HPDE6-E6E7 (cell line): Measurements from ENCODE around the gene PLAU.

Source experiments
- DNase-seq: peaks from one replicate; pipeline ENCODE4 v3.0.0; 2011; ENCODE audit warnings: missing footprints; ENCODE audit errors: extremely low spot score

PLAU gene

DNA sequence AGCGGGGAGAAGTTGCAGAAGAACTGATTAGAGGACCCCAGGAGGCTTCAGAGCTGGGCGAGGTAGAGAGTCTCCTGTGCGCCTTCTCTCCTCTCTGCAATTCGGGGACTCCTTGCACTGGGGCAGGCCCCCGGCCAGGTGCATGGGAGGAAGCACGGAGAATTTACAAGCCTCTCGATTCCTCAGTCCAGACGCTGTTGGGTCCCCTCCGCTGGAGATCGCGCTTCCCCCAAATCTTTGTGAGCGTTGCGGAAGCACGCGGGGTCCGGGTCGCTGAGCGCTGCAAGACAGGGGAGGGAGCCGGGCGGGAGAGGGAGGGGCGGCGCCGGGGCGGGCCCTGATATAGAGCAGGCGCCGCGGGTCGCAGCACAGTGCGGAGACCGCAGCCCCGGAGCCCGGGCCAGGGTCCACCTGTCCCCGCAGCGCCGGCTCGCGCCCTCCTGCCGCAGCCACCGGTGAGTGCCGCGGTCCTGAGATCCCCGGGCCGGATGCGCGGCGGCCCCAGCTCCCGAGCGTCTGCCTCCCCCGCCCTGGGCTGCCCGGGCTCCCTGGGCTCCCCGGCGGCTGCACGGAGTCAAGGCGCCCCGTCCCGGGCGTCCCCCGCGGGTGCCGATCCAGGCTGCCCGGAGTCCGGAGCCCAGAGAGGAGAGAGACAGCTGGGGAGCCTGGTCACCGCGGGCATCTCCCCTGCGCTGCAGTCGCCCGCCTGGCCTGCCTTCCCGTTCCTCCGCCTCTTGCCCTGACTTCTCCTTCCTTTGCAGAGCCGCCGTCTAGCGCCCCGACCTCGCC lies at the start of gene PLAU:
Gene PLAU, plus strand, starts transcription at position 369 of the 789 bp plus-strand sequence. CDS start 424 bp downstream, outside the sequence.
- DNase-seq, result no peak

- no peak for DNase-seq
Observed at GRCh38 chr10:73862011-73862410, 48.9 kb upstream of the PLAU start.

GRCh38 chr10:73863039-73863817 lies 47.7 kb upstream of the PLAU start:
- DNase-seq, result no peak

DNA sequence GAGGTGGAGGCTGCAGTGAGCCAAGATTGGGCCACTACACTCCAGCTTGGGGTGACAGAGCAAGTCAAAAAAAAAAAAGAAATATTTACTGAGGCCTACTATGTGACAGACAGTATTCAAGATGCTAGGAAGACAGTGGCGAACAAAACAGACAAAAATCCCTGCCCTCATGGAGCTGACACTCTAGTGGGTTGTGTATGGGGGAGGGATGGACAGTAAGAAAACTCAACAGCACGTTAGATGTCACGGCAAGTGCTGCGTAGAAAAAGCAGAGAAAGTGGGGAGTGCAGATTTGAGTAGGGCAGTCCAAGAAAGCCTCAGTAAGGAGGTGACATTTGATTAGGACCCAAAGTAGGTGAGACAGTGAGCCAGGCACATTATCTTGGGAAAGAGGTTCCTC lies 46.7 kb upstream of the PLAU start:
- DNase-seq, result no peak

DNA sequence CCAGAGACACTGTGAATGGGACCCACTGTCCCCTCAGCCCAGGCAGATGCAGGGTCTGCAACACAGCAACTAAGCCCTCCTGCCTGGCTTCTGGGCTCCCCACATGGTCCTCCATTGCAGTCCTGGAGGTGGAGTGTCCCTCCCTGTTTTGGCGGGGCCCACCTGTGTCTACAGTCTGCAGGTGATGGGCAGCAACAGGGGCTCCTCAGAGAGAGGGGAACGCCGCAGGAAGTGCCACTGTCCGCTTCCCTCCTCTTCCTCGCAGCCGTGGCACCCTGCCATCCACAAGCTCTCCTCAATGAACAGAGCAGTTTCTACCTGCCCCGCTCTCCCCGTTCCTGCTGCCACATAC lies 45.8 kb upstream of the PLAU start:
- no peak for DNase-seq

DNA sequence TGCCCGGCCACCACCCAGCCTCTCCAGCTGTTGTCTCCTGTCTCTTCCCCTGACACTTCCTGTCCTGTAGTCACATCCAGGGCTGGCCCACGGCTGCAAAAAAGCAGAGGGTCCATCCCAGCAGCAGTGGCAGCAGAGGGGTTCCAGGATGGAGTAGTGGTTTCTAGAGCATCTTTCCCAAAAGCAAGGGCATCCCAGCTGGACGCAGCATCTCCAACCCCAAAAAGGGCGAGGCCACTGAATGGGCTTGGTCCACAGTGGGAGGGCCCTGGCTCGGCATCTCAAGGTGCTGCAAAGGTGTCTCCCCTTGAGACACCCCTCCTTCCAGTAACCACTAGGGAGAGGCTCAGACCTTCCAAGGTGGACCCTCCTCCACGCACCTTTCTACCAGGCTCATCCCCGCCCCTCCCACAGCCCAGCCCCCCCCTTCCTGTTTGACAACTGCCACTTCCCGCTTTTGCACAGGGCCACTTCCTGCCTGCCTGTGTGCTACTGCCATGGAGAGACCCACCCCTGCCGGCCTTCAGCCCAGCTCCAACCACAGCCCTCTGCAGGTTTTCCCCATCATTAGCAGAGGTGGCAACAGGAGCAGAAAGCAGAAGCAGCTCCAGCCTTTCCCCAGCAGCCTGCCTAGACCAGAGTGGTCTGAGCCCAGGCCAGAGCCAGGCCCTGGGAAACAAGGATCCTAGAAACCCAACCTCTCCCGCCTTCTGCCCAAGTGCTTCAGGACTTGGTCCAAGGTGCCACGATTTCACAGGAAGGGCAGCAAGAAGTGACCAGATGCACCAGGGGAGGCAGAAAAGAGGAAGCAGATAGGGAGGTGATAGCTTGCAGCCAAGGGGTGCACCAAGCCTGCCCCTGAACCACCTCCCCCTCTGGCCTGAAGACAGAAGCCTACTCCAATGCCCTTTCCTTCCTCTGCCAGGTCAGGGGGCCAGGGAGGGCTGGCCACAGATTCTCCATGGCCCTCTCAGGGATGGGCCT lies 45.2 kb upstream of the PLAU start:
- no peak for DNase-seq

- no peak for DNase-seq
Observed at GRCh38 chr10:73866621-73867020, 44.3 kb upstream of the PLAU start.

DNA sequence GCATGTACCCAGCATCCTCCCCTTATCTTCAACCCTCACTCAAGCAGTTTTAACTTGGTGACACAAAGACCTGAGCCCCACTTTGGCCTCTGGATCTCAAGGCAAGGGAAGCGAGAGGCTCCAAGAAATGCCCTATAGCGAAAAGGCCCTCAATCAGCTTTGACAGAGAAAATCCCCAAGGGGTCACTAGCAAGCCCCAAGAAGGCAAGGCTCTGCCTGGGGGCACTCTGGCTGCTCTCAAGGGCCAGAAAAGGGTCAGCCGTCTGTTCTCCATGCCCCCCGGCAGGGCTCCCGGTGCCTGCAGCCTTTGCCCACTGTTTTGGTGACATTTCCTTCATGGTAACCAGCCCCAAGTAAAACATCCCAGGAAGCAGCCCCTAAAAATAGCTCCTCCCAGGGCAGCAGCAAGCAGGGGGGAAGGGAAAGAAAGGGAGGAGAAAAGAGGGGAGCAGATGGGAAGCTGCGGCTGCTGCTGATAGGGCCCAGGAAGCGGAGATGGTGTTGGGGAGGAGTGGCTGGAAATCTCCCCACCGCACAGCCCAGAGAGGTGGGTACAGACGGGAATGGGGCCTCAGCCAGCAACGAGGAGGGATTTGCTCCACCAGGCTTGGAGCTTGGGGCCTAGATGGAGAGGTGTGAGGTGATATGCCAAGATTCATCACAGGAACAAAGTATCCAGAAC lies 43.7 kb upstream of the PLAU start:
- DNase-seq, result no peak

DNA sequence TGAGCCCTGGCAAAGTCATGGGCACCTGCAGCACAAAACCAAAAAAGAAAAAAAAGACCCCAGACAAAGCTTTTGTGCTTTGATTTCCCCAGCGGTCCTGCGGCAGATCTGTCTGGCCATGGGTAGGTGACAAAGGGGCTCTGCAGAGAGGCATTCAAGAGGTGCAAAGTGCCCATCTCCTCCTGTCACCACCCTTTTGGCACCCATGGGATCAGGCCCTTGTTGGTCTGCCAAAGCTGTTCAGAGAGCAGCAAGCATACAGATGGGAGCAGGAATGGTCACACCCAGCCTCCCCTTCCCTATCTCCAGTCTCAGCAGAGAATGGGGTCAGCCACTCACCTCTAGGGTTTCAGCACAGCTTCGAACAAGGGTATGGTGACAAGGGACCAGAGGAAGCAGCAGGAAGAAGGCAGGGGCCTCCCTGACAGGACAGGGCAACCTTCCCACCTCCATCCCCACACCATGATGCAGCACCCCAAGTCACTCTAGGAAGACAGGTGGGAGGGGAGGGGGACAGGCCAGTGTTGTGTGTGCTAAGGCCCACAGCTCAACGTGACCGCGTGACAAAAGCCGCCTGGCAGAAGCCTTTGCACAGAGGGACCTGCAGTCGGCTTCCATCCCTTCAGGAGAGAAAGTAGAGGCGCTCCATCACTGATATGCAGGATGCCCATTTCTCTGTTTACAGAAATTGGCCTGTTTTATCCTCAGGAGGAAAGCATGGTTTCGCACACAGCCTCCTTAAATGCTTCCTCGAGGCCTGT lies 42.9 kb upstream of the PLAU start:
- no peak for DNase-seq

- DNase-seq, result no peak
Observed at GRCh38 chr10:73868655-73869195, 42.2 kb upstream of the PLAU start.

DNA sequence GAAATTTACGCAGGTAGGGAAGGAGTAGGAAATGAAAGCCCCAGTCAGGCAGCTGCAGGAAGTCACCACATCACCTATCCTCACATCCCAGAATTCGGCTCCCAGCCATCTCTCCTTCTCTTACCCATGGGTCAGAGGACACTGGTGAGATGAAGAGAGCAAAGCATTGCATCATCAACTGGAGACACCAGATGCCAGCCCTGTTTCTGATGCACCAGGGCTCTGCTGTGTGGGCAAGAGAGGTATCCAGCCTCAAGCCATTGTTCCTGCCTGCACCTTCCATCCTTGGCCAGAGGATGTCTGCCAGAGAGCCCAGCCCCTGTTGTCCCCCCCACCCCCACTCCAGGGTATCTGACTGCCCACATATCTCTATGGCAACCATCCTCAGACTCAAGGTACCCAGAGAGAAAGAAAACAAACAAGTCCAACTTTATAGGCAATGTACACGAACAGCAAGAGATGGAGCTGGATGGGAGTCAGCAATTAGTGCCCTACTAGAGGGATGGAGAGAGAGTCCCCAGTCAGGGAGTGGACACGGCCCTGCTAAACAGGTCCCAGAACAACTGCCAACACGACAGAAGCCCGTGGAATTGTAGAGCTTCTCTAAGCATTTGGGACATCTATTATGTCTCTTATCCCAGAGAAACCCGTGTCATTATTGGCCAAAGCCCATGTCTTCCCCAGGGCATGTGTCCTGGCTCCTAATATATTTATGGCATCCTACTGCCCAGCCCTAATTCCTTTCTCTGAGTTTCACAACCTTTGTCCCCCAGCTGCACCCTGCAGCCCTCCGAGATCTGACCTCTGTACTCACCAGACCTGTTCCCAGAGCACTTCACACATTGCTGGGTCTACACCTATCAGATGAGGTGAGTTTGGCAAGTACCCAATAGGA lies 39.4 kb upstream of the PLAU start:
- no peak for DNase-seq

GRCh38 chr10:73872190-73872710 lies 38.7 kb upstream of the PLAU start:
- no peak for DNase-seq

DNA sequence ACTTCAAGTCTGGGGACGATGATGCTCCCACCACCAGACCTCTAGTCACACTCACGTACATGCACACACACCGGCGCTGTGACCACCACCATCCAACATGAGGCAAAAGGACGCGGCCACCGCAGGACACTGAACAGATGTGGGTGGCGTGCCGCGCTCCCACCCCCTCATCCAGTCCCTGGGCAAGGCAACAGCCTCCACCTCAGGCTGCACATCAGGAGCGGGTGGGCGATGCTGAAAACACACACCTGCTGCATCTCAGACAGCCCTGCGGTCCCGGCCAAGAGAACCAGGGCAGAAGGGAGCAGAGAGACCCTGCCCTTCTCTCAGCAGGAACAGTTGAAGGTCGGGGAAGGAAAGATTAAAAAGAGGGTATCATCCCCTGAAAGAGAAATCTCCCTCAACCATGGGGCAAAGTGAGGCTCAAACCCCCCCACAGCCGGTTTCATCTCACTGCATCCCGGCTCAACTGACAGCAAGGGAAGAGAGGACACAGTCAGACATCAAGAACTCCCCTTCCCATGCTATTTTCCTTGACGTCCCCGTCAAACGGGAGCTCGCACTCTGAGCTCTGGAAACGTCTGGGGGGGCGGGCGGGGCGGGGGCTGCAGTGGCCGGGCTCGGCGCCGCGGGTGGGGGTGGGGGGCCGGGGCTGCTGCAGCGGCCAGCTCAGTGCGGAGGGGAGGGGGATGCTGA lies 37.6 kb upstream of the PLAU start:
- DNase-seq, result no peak

GRCh38 chr10:73873838-73874215 lies 37.1 kb upstream of the PLAU start:
- no peak for DNase-seq

DNA sequence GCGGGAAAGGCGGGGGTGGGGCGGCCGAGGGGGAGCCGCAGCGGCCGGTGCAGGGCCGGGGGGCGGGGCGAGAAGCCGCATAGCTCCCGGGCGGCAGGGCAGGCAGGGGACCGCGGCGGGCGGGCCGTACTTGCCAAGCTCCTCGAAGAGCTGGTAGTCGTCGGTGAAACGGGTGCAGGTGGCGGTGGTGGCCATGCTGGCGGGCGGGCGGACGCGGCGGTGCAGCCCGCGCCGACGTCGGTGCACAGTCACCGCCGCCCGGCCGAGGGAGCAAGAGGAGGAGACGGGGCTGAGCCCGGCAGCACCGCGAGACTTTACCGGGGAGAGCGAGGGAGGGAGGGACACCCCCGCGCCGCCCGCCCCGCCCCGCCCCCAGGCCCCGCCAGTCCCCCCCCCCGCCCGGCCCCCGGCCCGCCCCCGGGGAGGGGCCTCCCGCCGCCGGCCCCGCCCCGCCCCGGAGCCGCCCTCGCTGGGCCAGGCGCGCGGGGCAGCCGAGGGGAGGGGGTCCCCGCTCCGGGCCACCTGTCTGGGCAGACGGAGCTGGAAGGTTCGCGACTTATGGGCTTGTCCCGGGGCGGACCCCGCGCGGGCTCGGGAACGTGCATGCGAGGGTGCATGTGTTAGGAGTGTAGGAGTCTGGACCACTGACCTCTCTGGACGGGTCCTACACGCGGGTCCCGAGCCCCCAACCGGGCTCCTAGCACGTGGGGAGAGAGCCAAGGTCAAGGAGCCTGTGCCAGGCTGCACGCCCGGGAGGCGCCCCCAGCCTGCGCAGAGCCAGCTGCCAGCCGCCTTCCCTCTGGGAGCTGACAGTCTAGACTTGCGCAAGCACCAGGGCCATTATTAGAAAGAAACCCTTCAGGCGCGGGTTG lies 36.4 kb upstream of the PLAU start, which contains the start of gene CAMK2G:
Gene CAMK2G, minus strand, starts transcription at position 289 of the 872 bp plus-strand sequence. Its CDS starts 94 bp downstream, at position 195.
- DNase-seq, result peak; percentile 90

DNA sequence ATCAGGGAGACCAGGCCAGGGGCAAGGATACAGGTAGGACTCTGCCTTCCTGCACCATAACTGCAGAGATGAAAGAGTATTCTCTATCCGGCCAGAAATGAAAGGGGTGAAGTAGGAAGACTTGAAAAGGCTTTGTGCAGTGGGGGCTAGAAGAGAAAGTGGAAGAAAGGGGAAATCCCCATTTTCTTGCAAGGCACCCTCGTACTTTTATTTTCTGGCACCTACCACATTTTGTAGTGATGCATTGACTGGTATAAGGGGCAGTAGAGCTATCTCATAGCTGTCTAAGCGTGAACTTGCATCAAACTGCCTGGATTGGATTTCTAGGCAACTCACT lies 35.8 kb upstream of the PLAU start:
- DNase-seq, result no peak

- DNase-seq, result no peak
Observed at GRCh38 chr10:73876157-73876556, 34.8 kb upstream of the PLAU start.

GRCh38 chr10:73876566-73876965 lies 34.4 kb upstream of the PLAU start:
- DNase-seq, result no peak
